Prostate gland (tissue), 2 donors: ENCODE data around the gene FNBP1L. TPM values are rescaled to one million over a fixed set of nuclear protein-coding genes. Genes with fewer than 3 reads are reported as not detected.

ENCODE experiments used
- DNase-seq: peaks from one replicate; pipeline ENCODE4 v3.0.0-alpha.2; 2019; ENCODE audit warnings: low spot score
- H3K27ac ChIP-seq, 2 donors: fragments of 200-600 bp; sonication (generic); 2 replicates each; pipeline ENCODE4 v1.5.1; 2017 to 2019
- H3K27me3 ChIP-seq: fragments of 200-600 bp; sonication (generic); replicated peaks from 2 replicates; pipeline ENCODE4 v1.5.1; 2019; ENCODE audit not compliant: insufficient read depth
- H3K36me3 ChIP-seq, 2 donors: fragments of 200-600 bp; sonication (generic); 1 replicate in 1 of 2; 2 replicates in 1 of 2; pipeline versions ENCODE4 v1.5.1 to v1.8.1; 2017 to 2019
- H3K4me1 ChIP-seq: fragments of 200-600 bp; sonication (generic); replicated peaks from 2 replicates; pipeline ENCODE4 v1.5.1; 2019
- H3K4me3 ChIP-seq, 2 donors: fragments of 200-600 bp; sonication (generic); 2 replicates each; pipeline ENCODE4 v1.5.1; 2017 to 2019
- H3K9me3 ChIP-seq: fragments of 200-600 bp; sonication (generic); 2 replicates; pipeline ENCODE4 v1.5.1; 2017
- CTCF ChIP-seq, 4 experiments: fragments of 200-600 bp in 2 of 4; fragments of 450-650 bp in 2 of 4; sonication (generic) in 2 of 4; IDR thresholded peaks; 1 replicate in 3 of 4; 2 replicates in 1 of 4; pipeline ENCODE4 v1.5.1; 2016 to 2019; ENCODE audit warnings: antibody characterized with exemption in 4 of 4, mild to moderate bottlenecking in 2 of 4, moderate library complexity in 2 of 4
- POLR2A ChIP-seq: fragments of 450-650 bp; IDR thresholded peaks from one replicate; pipeline ENCODE4 v1.6.1; 2016; ENCODE audit warnings: antibody characterized with exemption, mild to moderate bottlenecking
- POLR2AphosphoS5 ChIP-seq: sonication (generic); formaldehyde crosslinking; IDR thresholded peaks from one replicate; pipeline ENCODE4 v1.6.1; 2017; ENCODE audit warnings: antibody characterized with exemption
- WGBS: methylation state at CpG from one replicate; pipeline ENCODE4 v1.1.5; 2018; 5-methylcytosine and 5-hydroxymethylcytosine counted together
- intact Hi-C: fragments of 100-400 bp; cut with DNase I; formaldehyde crosslinking; loops from one replicate; pipeline ENCODE4 v1.14.2; 2022
- total RNA-seq, 2 donors: library from RNA; depleted of rRNA; stranded (reverse); fragments of >200 nt; gene quantifications; one replicate each; pipeline ENCODE4 v1.1.0, GENCODE V29; 2016

Gene FNBP1L
- total RNA-seq, 2 donors from 2014 or later = 41.1 to 49.7 TPM

GRCh38 chr1:93427656-93428055, 20.3 kb upstream of the FNBP1L start:
- no peaks in the 10 kb centered on the region for H3K36me3 ChIP-seq
- H3K27ac ChIP-seq = no peak overlapping the region
- 83% methylated on average over 3 of the region's 3 CpGs for WGBS
- no peak for TF ChIP-seq POLR2A
- no peak for TF ChIP-seq CTCF (IDR thresholded peaks at IDR 0.05)
- no peak for TF ChIP-seq POLR2AphosphoS5
- DNase-seq = no peak
- intact Hi-C loops = no loop called here
- no peaks in the 10 kb centered on the region for H3K9me3 ChIP-seq
- H3K27me3 ChIP-seq = peaks cover 2% of the 10 kb centered on the region
- no peaks in the 10 kb centered on the region for H3K4me1 ChIP-seq
- no peak overlapping the region for H3K4me3 ChIP-seq

DNA sequence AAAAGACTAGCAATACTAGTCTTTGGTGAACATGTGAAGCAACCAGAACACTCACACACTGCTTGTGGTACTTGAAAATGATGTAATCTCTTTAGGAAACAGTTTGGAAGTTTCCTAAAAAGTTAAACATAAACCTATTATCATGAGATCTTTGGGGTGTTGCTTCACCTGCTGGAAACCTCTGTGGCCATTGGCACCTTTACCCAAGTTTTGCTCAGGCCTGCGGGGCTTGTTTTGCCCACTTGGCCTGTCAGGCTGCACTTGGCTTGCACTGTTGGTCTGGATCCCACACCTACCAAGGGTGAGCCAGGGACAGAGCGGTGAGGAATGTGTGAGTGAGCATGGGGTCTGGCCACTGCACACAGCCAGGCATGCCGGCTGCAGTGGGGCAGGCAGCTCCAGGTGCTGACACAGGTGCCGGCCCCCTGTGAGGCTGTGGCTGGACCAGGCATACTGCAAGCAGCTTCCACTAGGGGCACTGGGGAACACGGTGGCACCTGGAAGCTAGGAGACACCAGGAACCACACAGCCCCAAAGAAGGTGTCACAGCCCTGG, 14.4 kb upstream of the FNBP1L start:
- H3K36me3 ChIP-seq = no peaks in the 10 kb centered on the region
- no peak overlapping the region for H3K27ac ChIP-seq
- H3K27me3 ChIP-seq = peaks cover 2% of the 10 kb centered on the region
- peak; percentile 55 for TF ChIP-seq POLR2AphosphoS5
- TF ChIP-seq POLR2A = no peak
- peak in 2 of 4 experiments; percentile 22 to 46 for TF ChIP-seq CTCF (IDR thresholded peaks at IDR 0.05)
- DNase-seq = peak; percentile 25
- no peaks in the 10 kb centered on the region for H3K4me1 ChIP-seq
- intact Hi-C loops = loop anchor here (10.0 kb wide), 1 partner anchor 381 kb away; no protein-coding TSS in a partner anchor
- H3K4me3 ChIP-seq = no peak overlapping the region
- WGBS = 54% methylated on average over 5 of the region's 5 CpGs
- H3K9me3 ChIP-seq = no peaks in the 10 kb centered on the region

DNA sequence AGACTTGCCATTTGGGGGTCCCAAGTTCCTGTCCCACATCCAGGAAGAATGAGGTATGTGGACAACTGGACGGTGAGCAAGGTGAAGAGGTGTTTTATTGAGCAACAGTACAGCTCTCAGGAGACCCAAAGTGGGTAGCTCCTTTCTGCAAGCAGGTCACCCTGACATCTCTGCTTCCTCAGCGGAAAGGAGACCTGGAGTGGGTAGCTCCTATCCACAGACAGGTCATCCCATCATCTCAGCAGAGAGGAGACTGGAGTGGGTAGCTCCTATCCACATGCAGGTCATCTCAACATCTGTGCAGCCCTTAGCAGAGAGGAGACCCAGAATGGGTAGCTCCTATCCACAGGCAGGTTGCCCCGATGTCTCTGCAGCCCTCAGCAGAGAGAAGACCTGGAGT, 13.8 kb upstream of the FNBP1L start:
- 79% methylated on average over 3 of the region's 3 CpGs for WGBS
- Histone ChIP-seq H3K27ac (no peak overlapping the region), H3K4me3 (no peak overlapping the region), H3K27me3 (peaks cover 2% of the 10 kb centered on the region), H3K4me1 (no peaks in the 10 kb centered on the region), H3K36me3 (no peaks in the 10 kb centered on the region), H3K9me3 (no peaks in the 10 kb centered on the region)
- TF ChIP-seq POLR2AphosphoS5 (no peak), CTCF (IDR thresholded peaks at IDR 0.05) (no peak), POLR2A (no peak)
- no peak for DNase-seq
- intact Hi-C loops = loop anchor here (10.0 kb wide), 1 partner anchor 381 kb away; no protein-coding TSS in a partner anchor

DNA sequence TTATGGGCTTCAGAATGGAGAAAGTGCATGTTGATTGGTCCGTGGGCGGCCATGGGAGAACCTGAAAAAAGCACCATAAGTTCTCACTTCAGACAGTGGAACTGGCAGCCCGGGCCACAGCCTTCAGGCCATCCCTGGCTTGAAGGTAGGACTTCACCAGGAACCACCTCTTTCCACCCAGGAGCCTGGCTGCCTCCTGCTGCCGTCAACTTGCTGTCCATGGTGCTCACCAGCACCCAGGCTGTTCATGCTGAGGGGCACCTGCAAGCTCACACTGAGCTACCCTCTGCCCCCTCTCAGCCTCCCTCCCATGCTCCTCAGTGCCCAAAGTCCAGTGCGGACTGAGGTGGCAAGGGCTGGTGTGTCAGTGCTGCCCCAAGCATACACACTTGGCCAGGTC, 12.9 kb upstream of the FNBP1L start:
- TF ChIP-seq CTCF (IDR thresholded peaks at IDR 0.05) = no peak
- TF ChIP-seq POLR2A = no peak
- Histone ChIP-seq H3K27ac (no peak overlapping the region), H3K4me3 (no peak overlapping the region), H3K9me3 (no peaks in the 10 kb centered on the region), H3K4me1 (no peaks in the 10 kb centered on the region), H3K27me3 (no peaks in the 10 kb centered on the region), H3K36me3 (no peaks in the 10 kb centered on the region)
- intact Hi-C loops = loop anchor here (5.0 to 10.0 kb wide), 2 partner anchors 380 to 412 kb away; no protein-coding TSS in a partner anchor
- no peak for DNase-seq
- 87% methylated on average over 5 of the region's 5 CpGs for WGBS

DNA sequence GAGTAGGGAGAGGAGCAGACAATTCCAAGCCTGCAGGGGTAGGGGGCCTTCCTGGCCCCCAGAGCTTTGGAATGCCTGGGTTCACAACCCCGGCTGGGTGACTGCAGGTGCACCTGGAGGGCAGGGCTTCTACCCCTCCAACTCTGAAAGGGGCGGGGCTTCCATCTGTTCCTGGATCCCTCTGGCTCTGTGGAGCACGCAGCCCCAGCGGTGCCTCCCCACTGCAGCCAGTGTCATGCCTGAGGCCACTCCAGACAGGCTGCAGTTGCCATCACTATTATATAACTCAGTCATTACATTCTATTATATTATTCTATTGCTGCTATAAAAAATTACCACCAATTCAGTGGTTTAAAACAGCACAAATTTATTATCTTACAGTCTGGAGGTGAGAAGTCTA, 12.5 kb upstream of the FNBP1L start:
- no peak for TF ChIP-seq POLR2A
- TF ChIP-seq POLR2AphosphoS5 = no peak
- TF ChIP-seq CTCF (IDR thresholded peaks at IDR 0.05) = no peak
- Histone ChIP-seq H3K27me3 (no peaks in the 10 kb centered on the region), H3K4me1 (no peaks in the 10 kb centered on the region), H3K36me3 (no peaks in the 10 kb centered on the region), H3K9me3 (no peaks in the 10 kb centered on the region), H3K4me3 (no peak overlapping the region), H3K27ac (no peak overlapping the region)
- intact Hi-C loops = loop anchor here (5.0 to 10.0 kb wide), 2 partner anchors 379 to 412 kb away; no protein-coding TSS in a partner anchor
- no peak for DNase-seq
- 73% methylated on average over 4 of the region's 4 CpGs for WGBS
